ENCODE data around the gene UBE2H.

UBE2H gene

GRCh38 chr7:129950191-129950932, 2.4 kb downstream of the UBE2H start:
- peak in 1 of 2 experiments; percentile 30 for DNase-seq

- peak; percentile 19 to 40 for DNase-seq
Observed at GRCh38 chr7:129949292-129950133, 3.2 kb downstream of the UBE2H start.

DNA sequence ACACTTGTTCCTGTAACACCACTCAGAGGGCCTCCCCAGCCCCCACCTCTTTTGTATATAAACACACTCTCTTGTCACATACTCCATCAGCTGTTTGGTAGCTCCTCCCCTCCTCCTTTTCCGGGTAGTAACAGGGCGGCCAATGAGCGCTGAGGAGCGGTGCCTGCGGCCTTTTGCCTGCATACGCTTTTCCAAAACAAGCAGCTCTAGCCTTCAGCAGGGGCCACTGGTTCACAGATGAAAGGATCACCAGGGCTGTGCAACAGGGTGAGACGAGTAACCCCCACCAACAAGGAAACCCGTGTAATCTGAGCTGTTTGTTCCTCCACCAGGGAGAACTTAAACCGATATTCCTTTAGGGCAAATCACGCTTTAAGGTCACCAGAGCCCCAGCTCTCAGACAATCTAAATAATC, 3.9 kb downstream of the UBE2H start:
- DNase-seq, result peak; percentile 88 to 96

DNA sequence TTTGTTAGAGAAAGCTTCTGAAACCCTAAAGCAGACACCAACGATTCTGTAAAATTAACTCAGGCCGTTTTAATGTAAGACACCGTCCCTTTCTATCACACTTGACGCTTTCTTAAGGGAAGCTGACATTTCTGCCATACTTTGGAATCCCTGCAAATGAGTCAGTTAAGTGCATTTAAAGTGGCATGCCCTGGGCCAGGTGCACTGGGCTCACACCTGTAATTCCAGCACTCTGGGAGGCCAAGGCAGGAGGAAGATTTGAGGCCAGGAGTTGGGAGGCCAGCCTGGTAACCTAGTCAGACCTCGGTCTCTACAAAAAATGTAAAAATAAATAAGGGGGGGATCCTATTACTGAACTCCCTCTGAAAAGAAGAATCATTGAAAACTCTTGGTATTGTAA, 4.4 kb downstream of the UBE2H start:
- no peak for DNase-seq

- no peak for DNase-seq
Observed at GRCh38 chr7:129947701-129948100, 5.1 kb downstream of the UBE2H start.

DNA sequence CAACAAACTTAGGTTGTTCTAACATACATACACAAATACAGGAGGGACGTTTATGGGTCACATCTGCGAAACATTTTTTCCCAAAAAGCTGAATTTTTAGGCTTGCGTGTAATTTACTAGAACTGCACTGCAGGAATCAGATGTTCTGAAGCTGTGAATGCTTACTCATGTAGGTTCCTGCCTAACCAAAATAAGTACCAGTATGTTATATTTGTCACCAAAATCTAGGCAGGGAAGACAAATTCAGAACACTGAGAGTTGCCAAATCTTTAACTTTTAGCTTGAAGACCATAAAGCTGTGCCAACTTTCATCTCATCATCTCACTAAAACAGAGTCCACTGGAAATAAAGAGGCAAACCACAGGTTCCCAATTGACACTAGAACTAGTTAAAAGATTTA, 5.7 kb downstream of the UBE2H start:
- DNase-seq, result no peak

- no peak for DNase-seq
Observed at GRCh38 chr7:129946282-129946681, 6.5 kb downstream of the UBE2H start.

DNA sequence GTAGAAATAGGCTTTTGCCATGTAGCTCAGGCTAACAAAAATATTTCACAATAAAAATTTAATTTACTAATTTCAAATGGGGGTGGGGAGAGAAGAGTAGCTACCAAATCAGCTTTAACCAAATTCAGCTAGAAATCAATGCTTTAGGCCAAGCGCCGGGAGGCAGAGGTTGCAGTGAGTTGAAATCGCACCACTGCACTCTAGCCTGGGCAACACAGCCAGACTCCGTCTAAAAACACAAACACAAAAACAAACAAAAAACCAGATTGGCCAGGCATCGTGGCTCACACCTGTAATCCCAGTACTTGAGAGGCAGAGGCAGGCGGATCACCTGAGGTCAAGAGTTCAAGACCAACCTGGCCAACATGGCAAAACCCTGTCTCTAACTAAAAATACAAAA, 9.4 kb downstream of the UBE2H start:
- no peak for DNase-seq

DNA sequence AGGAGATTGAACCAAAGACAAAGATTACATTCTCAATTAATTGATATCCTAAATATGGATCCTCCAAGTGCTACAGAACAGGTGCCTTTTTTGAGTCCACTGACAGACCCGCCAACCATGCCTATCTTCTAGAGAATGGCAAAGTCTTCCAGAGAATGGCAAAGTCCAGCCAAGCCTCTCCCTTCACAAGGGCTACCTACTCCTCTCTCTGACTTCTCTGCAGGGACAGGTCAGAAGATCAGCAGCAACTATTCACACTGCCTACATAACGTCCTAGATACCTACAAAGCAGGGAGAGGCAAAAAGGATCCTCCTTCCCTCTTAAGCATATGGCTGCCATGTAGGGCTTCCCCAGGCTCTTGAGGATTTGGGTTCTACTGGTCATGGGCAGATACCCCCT, 12.4 kb downstream of the UBE2H start:
- DNase-seq, result no peak

GRCh38 chr7:129939881-129940280, 12.9 kb downstream of the UBE2H start:
- DNase-seq, result no peak

GRCh38 chr7:129933627-129934026, 19.1 kb downstream of the UBE2H start:
- DNase-seq, result no peak

- no peak for DNase-seq
Observed at GRCh38 chr7:129926618-129927017, 26.1 kb downstream of the UBE2H start.

- no peak for DNase-seq
Observed at GRCh38 chr7:129925416-129926002, 27.3 kb downstream of the UBE2H start.

- DNase-seq, result no peak
Observed at GRCh38 chr7:129924602-129925001, 28.2 kb downstream of the UBE2H start.

DNA sequence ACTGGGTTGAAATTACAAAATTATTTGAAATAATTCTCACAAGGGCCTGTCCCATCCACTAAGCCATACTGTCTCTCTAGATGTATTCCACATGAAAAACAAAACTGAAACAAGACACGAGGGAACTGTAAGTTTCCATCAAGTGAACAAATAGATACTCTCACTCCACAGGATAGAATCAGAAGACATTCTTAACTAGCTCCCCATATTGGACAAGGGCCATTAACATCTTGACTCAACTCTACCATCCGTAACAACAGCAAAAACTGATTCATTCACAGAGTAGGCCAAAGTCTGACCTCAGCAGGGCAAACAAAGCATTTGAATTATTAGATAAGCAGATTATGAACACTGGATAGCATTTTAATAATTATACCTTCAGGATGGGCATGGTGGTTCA, 29.1 kb downstream of the UBE2H start:
- no peak for DNase-seq

- DNase-seq, result no peak
Observed at GRCh38 chr7:129919492-129919891, 33.3 kb downstream of the UBE2H start.

GRCh38 chr7:129918922-129919321, 33.8 kb downstream of the UBE2H start:
- DNase-seq, result no peak

- DNase-seq, result no peak
Observed at GRCh38 chr7:129917934-129918333, 34.8 kb downstream of the UBE2H start.

- DNase-seq, result no peak
Observed at GRCh38 chr7:129914536-129915272, 38.1 kb downstream of the UBE2H start.

DNA sequence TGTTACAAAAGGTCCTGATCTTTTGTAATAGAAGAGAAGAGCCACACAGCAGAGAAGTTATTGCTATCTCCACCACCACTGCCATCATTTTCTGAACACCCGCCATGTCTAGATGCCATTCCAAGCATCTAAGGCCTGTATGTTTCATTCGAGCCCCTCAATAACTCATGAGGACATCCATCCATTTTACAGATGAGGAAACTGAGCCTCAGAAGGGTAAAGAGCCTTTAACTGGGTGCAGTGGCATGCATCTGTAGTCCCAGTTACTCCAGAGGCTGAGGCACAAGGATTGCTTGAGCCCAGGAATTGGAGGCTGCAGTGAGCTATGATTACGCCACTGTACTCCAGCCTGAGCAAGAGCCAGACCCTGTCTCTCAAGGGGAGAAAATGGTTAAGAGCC, 39.3 kb downstream of the UBE2H start:
- no peak for DNase-seq

DNA sequence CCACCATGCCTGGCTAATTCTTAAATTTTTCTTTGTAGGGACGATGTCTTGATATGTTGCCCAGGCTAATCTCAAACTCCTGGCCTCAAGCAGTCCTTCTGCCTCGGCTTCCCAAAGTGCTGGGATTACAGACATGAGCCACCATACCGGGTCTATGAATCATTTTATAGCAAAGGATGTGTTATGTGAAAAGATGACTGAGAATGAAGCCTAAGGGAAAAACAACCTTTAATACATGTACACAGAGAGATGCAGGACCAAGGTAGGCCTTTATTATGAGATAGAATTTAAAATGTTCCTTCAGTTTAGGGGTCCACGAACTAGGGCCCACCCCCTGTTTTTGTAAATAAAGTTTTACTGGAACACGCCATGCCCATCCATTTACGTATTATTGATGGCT, 41.0 kb downstream of the UBE2H start:
- DNase-seq, result no peak

- no peak for DNase-seq
Observed at GRCh38 chr7:129909669-129910068, 43.1 kb downstream of the UBE2H start.

- no peak for DNase-seq
Observed at GRCh38 chr7:129908181-129908580, 44.6 kb downstream of the UBE2H start.

Measured in NCI-H2081 (cell line).